NCI-H82 treated with DMSO at 0.1 percent for 48 hours (cell line): ENCODE data around the gene ITPR1.

Source experiments
- DNase-seq: peaks from one replicate; lab custom pipeline; 2025; ENCODE audit not compliant: unreplicated experiment; lab: John Stamatoyannopoulos, UW

Gene ITPR1

GRCh38 chr3:4839278-4839677, 346.1 kb downstream of the ITPR1 start:
- no peak for DNase-seq

- no peak for DNase-seq
Observed at GRCh38 chr3:4841225-4841624, 348.1 kb downstream of the ITPR1 start.

- DNase-seq = no peak
Observed at GRCh38 chr3:4841776-4842440, 348.8 kb downstream of the ITPR1 start.

GRCh38 chr3:4843619-4844018, 350.5 kb downstream of the ITPR1 start:
- no peak for DNase-seq

GRCh38 chr3:4845882-4846281, 352.7 kb downstream of the ITPR1 start:
- no peak for DNase-seq

GRCh38 chr3:4846543-4846942, 353.4 kb downstream of the ITPR1 start:
- DNase-seq = no peak

GRCh38 chr3:4848176-4848825, 355.2 kb downstream of the ITPR1 start:
- DNase-seq = no peak

GRCh38 chr3:4849136-4849535, 356.0 kb downstream of the ITPR1 start:
- DNase-seq = no peak

GRCh38 chr3:4849739-4850138, 356.6 kb downstream of the ITPR1 start:
- DNase-seq = no peak

- no peak for DNase-seq
Observed at GRCh38 chr3:4850211-4850927, 357.2 kb downstream of the ITPR1 start.

GRCh38 chr3:4850928-4851265, 357.7 kb downstream of the ITPR1 start:
- DNase-seq = no peak

- DNase-seq = no peak
Observed at GRCh38 chr3:4852780-4853748, 359.9 kb downstream of the ITPR1 start.

GRCh38 chr3:4853749-4854140, 360.6 kb downstream of the ITPR1 start:
- DNase-seq = no peak

- no peak for DNase-seq
Observed at GRCh38 chr3:4855676-4856075, 362.5 kb downstream of the ITPR1 start.

GRCh38 chr3:4856136-4856535, 363.0 kb downstream of the ITPR1 start:
- DNase-seq = no peak

- no peak for DNase-seq
Observed at GRCh38 chr3:4856564-4856963, 363.4 kb downstream of the ITPR1 start.

- DNase-seq = no peak
Observed at GRCh38 chr3:4856986-4857385, 363.8 kb downstream of the ITPR1 start.

- no peak for DNase-seq
Observed at GRCh38 chr3:4859788-4860187, 366.6 kb downstream of the ITPR1 start.

GRCh38 chr3:4862973-4863372, 369.8 kb downstream of the ITPR1 start:
- DNase-seq = no peak

- no peak for DNase-seq
Observed at GRCh38 chr3:4864503-4864902, 371.4 kb downstream of the ITPR1 start.

GRCh38 chr3:4865714-4866113, 372.6 kb downstream of the ITPR1 start:
- no peak for DNase-seq
